Stomach (tissue), 9 donors: Measurements from ENCODE around the gene C19orf81. TPM values are rescaled to one million over a fixed set of nuclear protein-coding genes. Genes with fewer than 3 reads are reported as not detected.

Source experiments
- DNase-seq, 2 donors: peaks; one replicate each; pipeline versions ENCODE4 v3.0.0 to v3.0.0-alpha.2; 2013 to 2019
- H3K27ac ChIP-seq, 5 donors: fragments of 200-600 bp in 4 of 5; sonication (generic) in 4 of 5; one replicate each; pipeline ENCODE4 v1.5.1; 2013 to 2019; ENCODE audit warnings: mild to moderate bottlenecking in 1 of 5, moderate library complexity in 1 of 5
- H3K27me3 ChIP-seq, 3 donors: fragments of 200-600 bp; sonication (generic); one replicate each; pipeline ENCODE4 v1.5.1; 2017 to 2019; ENCODE audit warnings: mixed run types in 1 of 3
- H3K36me3 ChIP-seq, 4 donors: fragments of 200-600 bp; sonication (generic); 1 replicate in 3 of 4; 2 replicates in 1 of 4; pipeline ENCODE4 v1.5.1; 2016 to 2019
- H3K4me1 ChIP-seq, 4 donors: fragments of 200-600 bp; sonication (generic); one replicate each; pipeline ENCODE4 v1.5.1; 2016 to 2019
- H3K4me3 ChIP-seq, 4 donors: fragments of 200-600 bp; sonication (generic) in 3 of 4; one replicate each; pipeline ENCODE4 v1.5.1; 2016 to 2019; ENCODE audit warnings: mild to moderate bottlenecking in 1 of 4
- H3K9me3 ChIP-seq, 4 donors: fragments of 200-600 bp; sonication (generic); one replicate each; pipeline ENCODE4 v1.5.1; 2016 to 2019
- EP300 ChIP-seq: sonication (generic); formaldehyde crosslinking; IDR thresholded peaks from one replicate; pipeline ENCODE4 v1.6.1; 2017; ENCODE audit warnings: antibody characterized with exemption
- POLR2A ChIP-seq, 4 donors: fragments of 450-650 bp; IDR thresholded peaks; one replicate each; pipeline ENCODE4 v1.6.1; 2016; ENCODE audit warnings: antibody characterized with exemption in 4 of 4, control low read depth in 2 of 4, mild to moderate bottlenecking in 1 of 4, moderate library complexity in 1 of 4
- POLR2AphosphoS5 ChIP-seq, 3 donors: sonication (generic); formaldehyde crosslinking; IDR thresholded peaks; one replicate each; pipeline ENCODE4 v1.6.1; 2016; ENCODE audit warnings: antibody characterized with exemption in 3 of 3
- WGBS, 5 donors: extraction: QIAGEN DNeasy Blood & Tissue Kit in 3 of 5; methylation state at CpG; one replicate each; pipeline versions ENCODE4 v1.1.5 to v1.1.7; 2013 to 2018; 5-methylcytosine and 5-hydroxymethylcytosine counted together
- intact Hi-C: fragments of 100-400 bp; cut with DNase I; formaldehyde crosslinking; loops from one replicate; pipeline ENCODE4 v1.15.1; 2023; ENCODE audit warnings: low total_unique reads
- polyA plus RNA-seq, 3 donors: library from polyadenylated mRNA; stranded (reverse); fragments of 200-250 nt; gene quantifications; one replicate each; pipeline ENCODE4 v1.2.3, GENCODE V29; 2013
- total RNA-seq, 5 donors: library from RNA; depleted of rRNA; stranded (reverse); fragments of >200 nt; gene quantifications; one replicate each; pipeline versions ENCODE4 v1.1.0 to v1.2.3, GENCODE V29; 2014 to 2016
- TF ChIP-seq, protein P1 (sequence below), 7 experiments: fragments of 450-650 bp in 4 of 7; fragments of 200-600 bp in 3 of 7; sonication (generic) in 3 of 7; IDR thresholded peaks; one replicate each; pipeline ENCODE4 v1.5.1; 2016 to 2019; ENCODE audit warnings: antibody characterized with exemption in 7 of 7, control low read depth in 2 of 7, mild to moderate bottlenecking in 1 of 7
- donor health status: healthy with polysubstance abuse.
- donor health status: Bipolar disorder and iron deficiency.
- donor health status: healthy.

Gene C19orf81
- total and polyA plus RNA-seq, 8 donors, result 2.3 TPM; not detected in 7

GRCh38 chr19:50638600-50638999 lies 10.6 kb upstream of the C19orf81 start:
- WGBS, 5 donors, result 36 to 43% (median 41%) methylated on average over 10 of the region's 10 CpGs
- H3K9me3 ChIP-seq, result peaks cover 7 to 23% (median 22%) of the 10 kb centered on the region in 4 donors
- DNase-seq, result no peak
- H3K4me3 ChIP-seq, result peak overlapping the region in 1 of 4 donors; percentile 56
- intact Hi-C loops, result no loop called here
- H3K4me1 ChIP-seq, result peaks cover 0 to 14% (median 5%) of the 10 kb centered on the region in 4 donors
- H3K27me3 ChIP-seq, result peaks cover 0 to 77% (median 37%) of the 10 kb centered on the region in 3 donors
- TF ChIP-seq, protein P1, sequence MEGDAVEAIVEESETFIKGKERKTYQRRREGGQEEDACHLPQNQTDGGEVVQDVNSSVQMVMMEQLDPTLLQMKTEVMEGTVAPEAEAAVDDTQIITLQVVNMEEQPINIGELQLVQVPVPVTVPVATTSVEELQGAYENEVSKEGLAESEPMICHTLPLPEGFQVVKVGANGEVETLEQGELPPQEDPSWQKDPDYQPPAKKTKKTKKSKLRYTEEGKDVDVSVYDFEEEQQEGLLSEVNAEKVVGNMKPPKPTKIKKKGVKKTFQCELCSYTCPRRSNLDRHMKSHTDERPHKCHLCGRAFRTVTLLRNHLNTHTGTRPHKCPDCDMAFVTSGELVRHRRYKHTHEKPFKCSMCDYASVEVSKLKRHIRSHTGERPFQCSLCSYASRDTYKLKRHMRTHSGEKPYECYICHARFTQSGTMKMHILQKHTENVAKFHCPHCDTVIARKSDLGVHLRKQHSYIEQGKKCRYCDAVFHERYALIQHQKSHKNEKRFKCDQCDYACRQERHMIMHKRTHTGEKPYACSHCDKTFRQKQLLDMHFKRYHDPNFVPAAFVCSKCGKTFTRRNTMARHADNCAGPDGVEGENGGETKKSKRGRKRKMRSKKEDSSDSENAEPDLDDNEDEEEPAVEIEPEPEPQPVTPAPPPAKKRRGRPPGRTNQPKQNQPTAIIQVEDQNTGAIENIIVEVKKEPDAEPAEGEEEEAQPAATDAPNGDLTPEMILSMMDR (IDR thresholded peaks at IDR 0.05), result no peak
- TF ChIP-seq POLR2AphosphoS5 (IDR thresholded peaks at IDR 0.05), result no peak
- no peak for TF ChIP-seq EP300
- no peak for TF ChIP-seq POLR2A (IDR thresholded peaks at IDR 0.05)
- no peaks in the 10 kb centered on the region for H3K36me3 ChIP-seq
- no peak overlapping the region for H3K27ac ChIP-seq

- Histone ChIP-seq H3K4me3 (peak within 1 kb of the TSS; percentile 33 to 56 (median 50)), H3K27ac (peak within 1 kb of the TSS in 1 of 5 donors; percentile 13), H3K36me3 (no peaks in the 10 kb centered on the region), H3K9me3 (peaks cover 0 to 14% (median 14%) of the 10 kb centered on the region in 4 donors), H3K27me3 (peaks cover 0 to 84% (median 37%) of the 10 kb centered on the region in 3 donors), H3K4me1 (peaks cover 0 to 14% (median 5%) of the 10 kb centered on the region in 4 donors)
- intact Hi-C loops, result no loop called here
- peak; percentile 48 to 67 for DNase-seq
- TF ChIP-seq POLR2AphosphoS5 (IDR thresholded peaks at IDR 0.05) (no peak), EP300 (no peak)
- WGBS, 5 donors, result 4 to 9% (median 5%) methylated on average over 23 to 73 of the region's 76 CpGs
Observed at GRCh38 chr19:50639121-50640112, 9.8 kb upstream of the C19orf81 start, which contains the start of gene SYT3. Gene SYT3, minus strand, starts transcription at chr19:50639881. Its CDS starts 2,470 bp downstream, at chr19:50637411.

GRCh38 chr19:50640368-50640767 lies 8.9 kb upstream of the C19orf81 start:
- Histone ChIP-seq H3K36me3 (no peaks in the 10 kb centered on the region), H3K27me3 (peaks cover 0 to 92% (median 37%) of the 10 kb centered on the region in 3 donors), H3K9me3 (peaks cover 0 to 5% (median 4%) of the 10 kb centered on the region in 4 donors), H3K4me1 (peaks cover 0 to 14% (median 5%) of the 10 kb centered on the region in 4 donors), H3K27ac (no peak overlapping the region), H3K4me3 (no peak overlapping the region)
- intact Hi-C loops, result no loop called here
- 61 to 75% (median 73%) methylated on average over 2 of the region's 2 CpGs for WGBS, 5 donors
- TF ChIP-seq EP300, result no peak
- no peak for TF ChIP-seq POLR2AphosphoS5 (IDR thresholded peaks at IDR 0.05)
- TF ChIP-seq, protein P1 (IDR thresholded peaks at IDR 0.05), result no peak
- no peak for TF ChIP-seq POLR2A (IDR thresholded peaks at IDR 0.05)
- DNase-seq, result no peak

DNA sequence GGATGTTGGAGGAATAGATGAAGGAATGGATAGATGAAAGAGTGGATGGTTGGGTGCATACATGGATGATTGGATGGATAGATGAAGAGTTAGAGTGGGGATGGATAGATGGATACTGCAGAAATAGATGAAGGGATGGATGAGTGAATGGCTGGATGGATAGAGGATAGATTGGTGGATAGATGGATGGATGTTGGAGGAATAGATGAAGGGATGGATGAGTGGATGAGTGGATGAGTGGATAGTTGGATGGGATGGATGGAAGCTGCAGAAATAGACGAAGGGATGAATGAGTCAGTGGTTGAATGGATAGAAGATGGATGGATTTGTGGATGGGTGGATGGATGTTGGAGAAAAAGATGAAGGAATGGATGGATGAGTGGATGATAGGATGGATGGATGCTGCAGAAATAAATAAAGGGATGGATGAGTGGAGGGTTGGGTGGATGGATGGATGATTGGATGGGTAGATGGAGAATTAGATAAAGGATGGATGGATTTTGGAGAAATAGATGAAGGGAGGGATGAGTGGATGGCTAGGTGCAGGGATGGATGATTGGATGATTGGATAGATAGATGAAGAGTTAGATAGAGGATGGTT lies 4.8 kb upstream of the C19orf81 start:
- DNase-seq, result no peak

GRCh38 chr19:50645107-50645506 lies 4.1 kb upstream of the C19orf81 start:
- TF ChIP-seq POLR2AphosphoS5 (IDR thresholded peaks at IDR 0.05), result no peak
- TF ChIP-seq POLR2A (IDR thresholded peaks at IDR 0.05), result no peak
- TF ChIP-seq, protein P1 (IDR thresholded peaks at IDR 0.05), result no peak
- TF ChIP-seq EP300, result no peak
- intact Hi-C loops, result no loop called here
- Histone ChIP-seq H3K36me3 (no peaks in the 10 kb centered on the region), H3K9me3 (no peaks in the 10 kb centered on the region), H3K4me3 (no peak overlapping the region), H3K27ac (no peak overlapping the region), H3K27me3 (peaks cover 2 to 93% (median 25%) of the 10 kb centered on the region in 3 donors), H3K4me1 (peaks cover 0 to under 1% (median 0%) of the 10 kb centered on the region in 4 donors)
- no peak for DNase-seq
- 72 to 82% (median 76%) methylated on average over 6 of the region's 6 CpGs for WGBS, 5 donors

More for the DNA sequence above, 4.8 kb upstream of the C19orf81 start:
- Histone ChIP-seq H3K9me3 (no peaks in the 10 kb centered on the region), H3K27ac (no peak overlapping the region), H3K4me1 (peaks cover 0 to 5% (median under 1%) of the 10 kb centered on the region in 4 donors), H3K36me3 (no peaks in the 10 kb centered on the region), H3K27me3 (peaks cover 2 to 93% (median 32%) of the 10 kb centered on the region in 3 donors), H3K4me3 (no peak overlapping the region)
- TF ChIP-seq EP300 (no peak), POLR2A (IDR thresholded peaks at IDR 0.05) (no peak), POLR2AphosphoS5 (IDR thresholded peaks at IDR 0.05) (no peak)
- intact Hi-C loops, result no loop called here
- WGBS, 5 donors, result 31 to 44% (median 38%) methylated on average over 1 of the region's 1 CpG
